Measurements from ENCODE around the gene SPEM3.

- TF ChIP-seq EZH2 (IDR thresholded peaks at IDR 0.05; ENCODE audit: insufficient read depth, poor library complexity, severe bottlenecking) = no peak
- TF ChIP-seq EZH2phosphoT487 (IDR thresholded peaks at IDR 0.05; ENCODE audit: insufficient read depth, low read depth) = no peak
Observed at GRCh38 chr17:7426203-7426863, 2.3 kb upstream of the SPEM3 start.
